T-helper 1 cell treated with Interleukin-12 subunit alpha and Interleukin-12 subunit beta and Interleukin-4 antibody, amounts not matched to agents 30 μg/mL and 1 μg/mL, for 36 hours (primary cell): Measurements from ENCODE around the gene WDR59.
"Not testable (repeated sequence)": the region's sequence is repeated elsewhere in the genome, so short reads cannot be mapped to it uniquely, and the experiment has no call there.

Source experiments
- H3K27ac Mint-ChIP-seq: one replicate; pipeline ENCODE4 v1.8.0; 2021; ENCODE audit warnings: mild to moderate bottlenecking, mixed read lengths
- H3K27me3 Mint-ChIP-seq: one replicate; pipeline ENCODE4 v1.8.0; 2021; ENCODE audit warnings: low read depth, mixed read lengths
- H3K36me3 Mint-ChIP-seq: one replicate; pipeline ENCODE4 v1.8.0; 2021; ENCODE audit warnings: low read depth, mixed read lengths
- H3K4me1 Mint-ChIP-seq: one replicate; pipeline ENCODE4 v1.8.0; 2021; ENCODE audit warnings: low read depth, mixed read lengths
- H3K4me3 Mint-ChIP-seq: one replicate; pipeline ENCODE4 v1.8.0; 2021; ENCODE audit warnings: mild to moderate bottlenecking, moderate library complexity, mixed read lengths
- H3K9me3 Mint-ChIP-seq: one replicate; pipeline ENCODE4 v1.8.0; 2021; ENCODE audit warnings: mixed read lengths

The WDR59 gene

GRCh38 chr16:75000481-75001081 is 15.7 kb upstream of the WDR59 start:
- Mint-ChIP-seq H3K27ac (peak overlapping the region; percentile 80), H3K27me3 (peaks cover 9% of the 10 kb centered on the region), H3K36me3 (peaks cover 28% of the 10 kb centered on the region), H3K4me1 (peaks cover 39% of the 10 kb centered on the region), H3K4me3 (peak overlapping the region; percentile 90), H3K9me3 (no peaks in the 10 kb centered on the region)

DNA sequence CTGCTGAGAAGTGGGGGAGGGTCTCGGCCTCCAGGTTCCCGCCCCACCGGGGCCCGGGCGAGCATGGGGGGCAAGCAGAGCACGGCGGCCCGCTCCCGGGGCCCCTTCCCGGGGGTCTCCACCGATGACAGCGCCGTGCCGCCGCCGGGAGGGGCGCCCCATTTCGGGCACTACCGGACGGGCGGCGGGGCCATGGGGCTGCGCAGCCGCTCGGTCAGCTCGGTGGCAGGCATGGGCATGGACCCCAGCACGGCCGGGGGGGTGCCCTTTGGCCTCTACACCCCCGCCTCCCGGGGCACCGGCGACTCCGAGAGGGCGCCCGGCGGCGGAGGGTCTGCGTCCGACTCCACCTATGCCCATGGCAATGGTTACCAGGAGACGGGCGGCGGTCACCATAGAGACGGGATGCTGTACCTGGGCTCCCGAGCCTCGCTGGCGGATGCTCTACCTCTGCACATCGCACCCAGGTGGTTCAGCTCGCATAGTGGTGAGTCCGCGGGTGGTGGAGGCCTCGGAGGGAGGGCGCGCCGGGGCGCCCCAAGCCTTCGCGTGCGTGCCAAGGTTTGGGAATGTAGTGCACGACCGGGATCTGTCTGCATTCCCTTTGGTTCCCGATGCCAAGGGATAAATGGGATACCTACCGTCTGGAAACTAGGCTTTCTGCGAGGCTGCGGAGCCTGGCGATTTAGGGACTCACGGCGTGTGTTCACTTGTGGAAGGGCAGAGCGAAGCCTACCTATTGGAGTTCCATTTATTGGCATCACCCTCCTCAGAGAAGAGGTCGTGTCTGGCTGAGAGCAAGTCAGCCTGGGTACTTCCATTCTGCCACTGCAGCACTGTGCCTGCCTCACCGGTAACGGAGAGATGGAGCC is 14.9 kb upstream of the WDR59 start:
- Mint-ChIP-seq H3K9me3 (no peaks in the 10 kb centered on the region), H3K36me3 (peaks cover 25% of the 10 kb centered on the region), H3K4me3 (peak overlapping the region; percentile 90), H3K27me3 (peaks cover 9% of the 10 kb centered on the region), H3K27ac (peak overlapping the region; percentile 80), H3K4me1 (peaks cover 39% of the 10 kb centered on the region)

DNA sequence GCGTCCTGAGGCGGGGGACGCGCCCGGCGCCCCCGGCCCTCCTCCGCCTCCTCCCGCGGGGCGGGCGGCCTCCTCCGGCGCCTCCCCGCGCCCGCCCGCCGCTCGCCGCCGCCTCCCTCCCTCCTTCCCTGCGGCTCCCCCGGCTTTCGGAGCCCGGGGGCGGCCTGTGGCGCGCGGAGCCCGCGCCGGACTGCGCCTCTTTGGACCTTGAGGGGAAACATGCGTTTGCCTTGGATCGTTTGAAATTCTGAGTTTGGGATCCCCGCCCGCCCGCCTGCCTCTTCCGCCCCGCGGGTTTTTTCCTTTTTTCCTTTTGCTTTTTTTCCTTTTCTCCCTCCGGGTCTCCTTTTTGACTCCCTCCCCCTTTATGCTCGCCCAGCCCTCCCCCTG is 14.3 kb upstream of the WDR59 start:
- Mint-ChIP-seq H3K4me1 (peaks cover 39% of the 10 kb centered on the region), H3K27ac (no peak overlapping the region), H3K36me3 (peaks cover 22% of the 10 kb centered on the region), H3K4me3 (peak overlapping the region; percentile 73), H3K9me3 (no peaks in the 10 kb centered on the region), H3K27me3 (peaks cover 9% of the 10 kb centered on the region)

GRCh38 chr16:74998481-74999218 is 13.7 kb upstream of the WDR59 start, which contains the start of gene ZNRF1:
TSS of gene ZNRF1 (plus strand) at chr16:74999024. CDS start at chr16:74999672, 648 bp downstream.
- H3K27me3 Mint-ChIP-seq = peaks cover 14% of the 10 kb centered on the region
- peak within 1 kb of the TSS; percentile 85 for H3K27ac Mint-ChIP-seq
- H3K4me3 Mint-ChIP-seq = peak within 1 kb of the TSS; percentile 90

GRCh38 chr16:74997042-74997491 is 12.1 kb upstream of the WDR59 start:
- peaks cover 23% of the 10 kb centered on the region for H3K4me1 Mint-ChIP-seq
- peaks cover 10% of the 10 kb centered on the region for H3K36me3 Mint-ChIP-seq
- no peak overlapping the region for H3K4me3 Mint-ChIP-seq
- H3K9me3 Mint-ChIP-seq = no peaks in the 10 kb centered on the region
- no peak overlapping the region for H3K27ac Mint-ChIP-seq
- H3K27me3 Mint-ChIP-seq = peaks cover 17% of the 10 kb centered on the region

More at GRCh38 chr16:74998481-74999218, 13.7 kb upstream of the WDR59 start, which contains the start of gene ZNRF1:
- Mint-ChIP-seq H3K36me3 (peaks cover 21% of the 10 kb centered on the region), H3K9me3 (no peaks in the 10 kb centered on the region), H3K4me1 (peaks cover 35% of the 10 kb centered on the region)

GRCh38 chr16:74995986-74996385 is 11.1 kb upstream of the WDR59 start:
- Mint-ChIP-seq H3K4me3 (no peak overlapping the region), H3K9me3 (no peaks in the 10 kb centered on the region), H3K36me3 (peaks cover 4% of the 10 kb centered on the region)

GRCh38 chr16:74991593-74992403 is 6.9 kb upstream of the WDR59 start:
- no peak overlapping the region for H3K27ac Mint-ChIP-seq

More at GRCh38 chr16:74995986-74996385, 11.1 kb upstream of the WDR59 start:
- H3K27ac Mint-ChIP-seq = no peak overlapping the region
- H3K27me3 Mint-ChIP-seq = peaks cover 17% of the 10 kb centered on the region
- peaks cover 14% of the 10 kb centered on the region for H3K4me1 Mint-ChIP-seq

DNA sequence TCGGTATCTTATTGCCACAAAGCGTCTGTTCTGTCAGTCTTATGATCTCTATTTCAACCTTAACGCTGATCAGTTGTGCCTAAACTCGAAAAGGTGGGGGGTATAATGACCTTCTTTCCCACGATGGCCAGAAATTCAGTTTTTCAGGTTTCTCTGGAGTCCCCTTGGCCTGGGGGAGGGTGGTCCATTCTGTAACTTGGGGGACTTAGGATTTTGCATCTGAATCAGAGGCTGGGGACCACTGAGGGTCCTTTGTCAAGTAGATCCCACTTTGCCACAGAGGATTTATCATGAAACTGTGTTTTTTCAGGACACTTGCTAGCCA is 6.3 kb upstream of the WDR59 start:
- peaks cover 12% of the 10 kb centered on the region for H3K27me3 Mint-ChIP-seq
- H3K4me1 Mint-ChIP-seq = no peaks in the 10 kb centered on the region
- no peak overlapping the region for H3K27ac Mint-ChIP-seq
- no peaks in the 10 kb centered on the region for H3K9me3 Mint-ChIP-seq
- no peak overlapping the region for H3K4me3 Mint-ChIP-seq
- H3K36me3 Mint-ChIP-seq = no peaks in the 10 kb centered on the region

More at GRCh38 chr16:74991593-74992403, 6.9 kb upstream of the WDR59 start:
- Mint-ChIP-seq H3K9me3 (no peaks in the 10 kb centered on the region), H3K4me1 (no peaks in the 10 kb centered on the region), H3K4me3 (no peak overlapping the region), H3K27me3 (peaks cover 14% of the 10 kb centered on the region), H3K36me3 (no peaks in the 10 kb centered on the region)

- no peaks in the 10 kb centered on the region for H3K36me3 Mint-ChIP-seq
- no peak overlapping the region for H3K27ac Mint-ChIP-seq
- no peaks in the 10 kb centered on the region for H3K9me3 Mint-ChIP-seq
- H3K27me3 Mint-ChIP-seq = peaks cover 9% of the 10 kb centered on the region
- H3K4me3 Mint-ChIP-seq = no peak overlapping the region
- no peaks in the 10 kb centered on the region for H3K4me1 Mint-ChIP-seq
Observed at GRCh38 chr16:74990832-74991231, 5.9 kb upstream of the WDR59 start.

DNA sequence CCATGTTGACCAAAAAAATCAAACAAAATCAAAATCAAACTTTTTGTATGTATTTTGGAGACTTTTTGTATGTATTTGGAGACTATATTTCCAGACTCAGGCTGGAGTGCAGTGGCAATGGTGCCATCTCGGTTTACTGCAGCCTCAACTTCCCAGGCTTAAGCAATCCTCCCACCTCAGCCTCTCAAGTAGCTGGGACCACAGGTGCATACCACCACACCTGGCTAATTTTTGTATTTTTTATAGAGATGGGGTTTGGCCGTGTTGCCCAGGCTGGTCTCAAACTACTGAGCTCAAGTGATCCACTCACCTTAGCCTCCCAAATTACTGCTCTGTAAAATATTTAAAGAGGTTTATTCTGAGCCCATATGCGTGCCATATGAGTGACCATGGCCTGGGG is 4.9 kb upstream of the WDR59 start:
- not testable (repeated sequence) for H3K27me3 Mint-ChIP-seq, H3K9me3 Mint-ChIP-seq, H3K27ac Mint-ChIP-seq, H3K36me3 Mint-ChIP-seq, H3K4me3 Mint-ChIP-seq, H3K4me1 Mint-ChIP-seq

DNA sequence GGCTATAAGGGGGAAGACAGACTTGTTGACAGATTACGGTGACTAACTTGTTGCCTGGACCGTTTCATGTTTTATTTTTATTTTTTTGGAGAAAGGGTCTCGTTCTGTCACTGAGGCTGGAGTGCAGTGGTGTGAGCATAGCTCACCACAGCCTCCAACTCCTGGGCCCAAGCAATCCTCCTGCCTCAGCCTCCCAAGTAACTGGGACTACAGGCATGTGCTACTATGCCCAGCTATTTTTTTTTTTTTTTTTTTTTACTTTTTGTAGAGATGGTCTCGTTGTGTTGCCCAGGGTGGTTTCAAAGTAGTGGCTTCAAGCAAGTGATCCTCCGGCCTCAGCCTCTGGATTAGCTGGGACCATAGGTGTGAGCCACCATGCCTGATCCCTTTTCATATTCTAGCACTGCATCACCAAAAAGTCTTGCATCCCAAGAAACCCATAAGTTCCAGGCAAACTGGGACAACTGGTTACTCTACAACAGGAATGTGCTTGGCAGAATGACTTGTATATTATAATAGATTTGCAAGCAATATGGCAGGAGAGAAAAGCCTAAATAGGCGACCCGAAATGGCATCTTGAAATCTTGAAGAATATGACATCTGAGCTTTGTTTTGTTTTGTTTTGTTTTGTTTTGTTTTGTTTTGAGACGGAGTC is 2.2 kb upstream of the WDR59 start:
- Mint-ChIP-seq H3K4me1 (peaks cover 9% of the 10 kb centered on the region), H3K27me3 (no peaks in the 10 kb centered on the region), H3K4me3 (no peak overlapping the region), H3K27ac (no peak overlapping the region), H3K9me3 (no peaks in the 10 kb centered on the region), H3K36me3 (peaks cover 2% of the 10 kb centered on the region)

- H3K27ac Mint-ChIP-seq = peak overlapping the region; percentile 81
- H3K36me3 Mint-ChIP-seq = peaks cover 2% of the 10 kb centered on the region
- H3K4me3 Mint-ChIP-seq = peak overlapping the region; percentile 96
- peaks cover 10% of the 10 kb centered on the region for H3K4me1 Mint-ChIP-seq
- H3K27me3 Mint-ChIP-seq = no peaks in the 10 kb centered on the region
- no peaks in the 10 kb centered on the region for H3K9me3 Mint-ChIP-seq
Observed at GRCh38 chr16:74984194-74984528, 762 bp downstream of the WDR59 start.

DNA sequence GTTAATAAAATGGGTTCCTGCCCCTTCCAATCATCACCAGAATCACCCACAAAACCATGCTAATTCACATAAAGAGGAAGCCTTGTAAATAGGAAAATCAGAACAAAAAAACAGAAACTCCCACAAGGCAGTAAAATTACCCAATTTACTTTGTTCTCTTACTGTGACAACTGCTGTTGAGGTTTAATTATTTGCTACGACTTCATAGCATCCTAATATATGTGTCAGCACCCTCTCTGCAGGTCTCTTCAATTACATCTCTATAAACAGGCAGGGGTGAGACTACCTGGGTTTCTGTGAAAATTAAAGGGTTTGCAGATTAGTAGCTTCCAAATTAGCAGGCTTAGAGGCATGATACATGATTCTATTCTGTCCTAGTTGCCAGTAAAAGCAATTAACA is 2.7 kb downstream of the WDR59 start:
- Mint-ChIP-seq H3K9me3 (no peaks in the 10 kb centered on the region), H3K27ac (no peak overlapping the region), H3K4me3 (no peak overlapping the region), H3K27me3 (no peaks in the 10 kb centered on the region), H3K36me3 (peaks cover 7% of the 10 kb centered on the region), H3K4me1 (peaks cover 12% of the 10 kb centered on the region)

- peaks cover 3% of the 10 kb centered on the region for H3K4me1 Mint-ChIP-seq
- H3K4me3 Mint-ChIP-seq = no peak overlapping the region
- H3K9me3 Mint-ChIP-seq = no peaks in the 10 kb centered on the region
- peaks cover 10% of the 10 kb centered on the region for H3K36me3 Mint-ChIP-seq
- H3K27ac Mint-ChIP-seq = no peak overlapping the region
- H3K27me3 Mint-ChIP-seq = no peaks in the 10 kb centered on the region
Observed at GRCh38 chr16:74975591-74975990, 9.3 kb downstream of the WDR59 start.
